ENCODE data around the gene NACC2.

The NACC2 gene

DNA sequence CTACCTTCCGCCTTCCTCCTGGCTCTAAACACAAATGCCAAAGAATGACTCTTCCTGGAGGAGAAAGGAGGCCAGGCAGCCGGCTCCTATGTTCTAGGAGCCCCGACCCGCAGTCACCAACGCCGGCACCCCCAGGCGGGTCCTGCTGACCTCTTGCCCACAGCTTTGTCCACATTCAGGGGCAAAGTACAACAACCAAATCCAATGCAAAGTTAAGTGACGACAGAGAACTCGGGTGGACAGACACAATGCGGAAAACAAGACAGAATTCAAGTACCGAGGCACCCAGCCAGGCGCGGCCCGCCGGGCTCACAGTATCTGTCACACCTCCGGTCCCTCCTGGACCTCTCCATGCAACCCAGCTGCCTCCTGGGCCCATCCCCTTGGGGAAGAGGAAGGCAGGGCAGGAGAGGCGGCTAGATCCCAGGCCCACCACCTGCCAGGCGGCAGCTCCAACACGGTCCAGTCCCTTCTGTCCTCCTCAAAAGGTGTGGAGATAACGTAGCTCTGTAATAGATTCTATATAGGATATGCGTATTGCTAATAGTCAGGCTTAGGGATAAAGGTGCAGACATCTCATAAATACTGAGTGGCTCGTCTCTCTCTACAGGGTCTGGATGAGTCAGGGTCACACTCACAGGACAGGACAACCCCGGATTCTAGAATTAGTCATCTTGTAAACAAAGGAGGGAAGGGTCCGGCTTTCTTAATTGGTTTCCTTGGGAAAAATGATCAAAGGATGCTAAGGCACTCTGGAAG lies 87.0 kb downstream of the NACC2 start:
- no peak for DNase-seq

DNA sequence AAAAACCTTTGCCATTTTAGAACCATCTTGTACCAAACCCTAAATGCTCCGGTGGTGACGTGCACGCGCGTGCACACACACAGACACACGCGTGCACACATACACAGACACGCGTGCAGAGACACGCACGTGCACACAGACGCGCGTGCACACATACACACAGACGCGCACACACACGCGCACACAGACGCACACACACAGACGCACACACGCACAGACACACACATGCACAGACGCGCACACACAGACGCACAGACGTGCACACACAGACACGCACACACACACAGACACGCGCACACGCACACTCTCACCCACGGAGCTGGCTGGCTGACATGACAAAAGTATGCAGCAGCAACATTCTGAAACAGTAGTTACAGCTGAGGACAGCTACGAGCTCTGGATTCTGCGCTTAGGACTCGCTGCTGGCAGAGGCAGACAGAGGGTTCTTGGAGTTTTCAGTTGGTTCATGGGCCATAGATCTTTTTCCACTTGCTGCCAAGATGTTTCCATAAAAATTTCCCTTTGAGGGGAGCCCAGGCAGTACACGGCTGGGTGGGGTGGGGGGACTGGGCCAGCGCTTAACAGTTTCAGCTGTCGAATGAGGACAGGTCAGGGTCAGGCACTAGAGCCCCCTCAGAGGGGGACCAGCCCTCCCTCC lies 87.7 kb downstream of the NACC2 start:
- no peak for DNase-seq

DNA sequence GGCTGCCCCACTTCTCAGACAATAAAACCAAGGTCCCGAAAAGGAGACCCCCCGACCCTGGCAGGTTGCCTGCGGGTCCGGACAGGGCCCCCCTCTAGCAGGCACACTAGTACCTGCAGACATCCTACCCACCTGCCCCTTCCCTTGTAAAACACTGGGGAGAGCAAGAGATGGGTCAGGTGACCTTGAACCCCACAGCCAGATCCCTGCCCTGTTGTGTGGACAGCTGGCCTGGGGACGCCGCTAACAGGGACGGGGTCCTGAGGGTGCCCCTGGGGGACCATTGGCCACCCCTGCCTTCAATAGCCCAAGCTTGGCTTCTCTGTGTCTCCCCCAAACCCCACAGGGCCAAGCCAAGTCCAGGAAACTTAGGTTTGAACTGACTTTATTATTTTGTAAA lies 88.9 kb downstream of the NACC2 start:
- DNase-seq: no peak

DNA sequence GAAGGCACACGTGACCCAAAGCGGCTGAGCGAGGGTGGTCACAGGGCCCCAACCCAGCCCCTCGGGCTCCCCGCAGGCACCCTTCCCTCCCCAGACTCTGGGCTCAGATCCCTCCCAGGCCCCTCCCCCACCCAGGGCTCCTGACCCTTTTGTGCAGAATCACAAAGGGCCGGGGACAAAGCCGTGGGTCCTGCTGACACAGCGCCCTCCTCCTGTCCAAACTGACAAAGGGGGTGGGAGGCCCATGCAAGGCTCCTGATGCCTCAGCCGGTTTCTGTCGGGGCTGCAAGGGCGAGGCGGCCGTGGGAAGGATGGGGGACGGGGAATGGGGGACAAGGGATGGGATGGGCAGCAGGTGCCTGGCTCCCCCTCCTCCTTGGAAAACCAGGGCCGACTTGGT lies 90.4 kb downstream of the NACC2 start:
- no peak for DNase-seq

DNA sequence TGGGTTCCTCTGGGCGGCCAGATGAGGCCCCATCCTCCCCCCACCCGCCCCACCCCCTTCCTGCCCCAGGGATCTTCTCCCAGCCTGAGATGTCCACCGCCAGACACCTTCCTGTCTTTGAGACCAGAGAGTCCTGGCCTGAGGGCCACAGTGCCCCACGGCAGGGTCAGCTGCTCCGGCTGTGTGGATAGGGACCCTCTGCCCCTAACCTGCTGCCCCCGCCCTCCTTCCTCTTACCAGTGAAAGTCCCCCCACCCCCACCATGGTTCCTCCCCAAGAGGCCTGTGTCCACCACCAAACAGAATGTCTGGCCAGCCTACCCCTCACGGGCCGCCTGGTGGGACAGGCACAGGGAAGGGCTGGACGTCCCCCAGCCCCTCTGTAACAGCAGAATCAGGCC lies 90.9 kb downstream of the NACC2 start:
- no peak for DNase-seq

DNA sequence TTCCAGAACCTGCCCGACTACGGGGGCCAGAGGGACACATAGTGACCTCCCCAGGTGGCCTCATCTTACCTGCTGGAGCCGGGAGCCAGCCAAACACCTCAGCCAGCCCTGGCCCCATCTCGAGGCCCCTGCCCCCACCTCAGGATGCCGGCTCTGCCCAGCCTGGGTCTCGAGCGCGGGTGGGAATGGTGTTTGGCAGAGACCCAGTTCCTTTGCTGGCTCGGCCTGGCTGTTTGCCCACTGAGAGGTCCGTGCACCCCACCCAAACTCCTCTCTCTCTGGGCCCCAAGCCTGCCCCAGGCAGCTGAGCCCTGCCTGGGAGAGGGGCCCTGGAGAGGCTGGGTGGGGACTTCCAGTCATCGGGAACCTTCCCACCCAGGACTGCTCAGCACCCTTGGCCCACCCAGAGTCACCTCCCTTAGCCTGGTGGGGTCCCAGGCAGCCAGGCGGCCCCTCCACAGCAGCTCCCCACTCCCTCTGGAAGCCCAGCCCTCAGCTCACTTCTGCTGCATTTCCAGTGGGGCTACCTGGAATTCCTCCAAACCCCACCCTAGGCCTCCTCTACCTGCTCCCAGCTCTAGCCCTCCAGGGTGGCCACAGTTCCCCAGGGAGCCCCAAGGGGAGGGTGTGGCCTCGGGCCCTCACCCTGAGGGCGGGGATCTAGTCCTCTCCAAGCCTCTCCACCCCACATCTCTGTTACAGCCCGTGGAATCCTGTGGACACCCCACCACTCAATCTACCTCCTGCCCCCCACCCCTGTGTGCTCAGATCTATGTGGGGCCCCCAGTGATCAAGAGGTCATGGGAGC lies 91.5 kb downstream of the NACC2 start:
- DNase-seq: no peak

- no peak for DNase-seq
These were observed 92.2 kb downstream of the NACC2 start for GRCh38 chr9:136002881-136003280.

- DNase-seq: no peak
These were observed 92.9 kb downstream of the NACC2 start for GRCh38 chr9:136002215-136002614.

DNA sequence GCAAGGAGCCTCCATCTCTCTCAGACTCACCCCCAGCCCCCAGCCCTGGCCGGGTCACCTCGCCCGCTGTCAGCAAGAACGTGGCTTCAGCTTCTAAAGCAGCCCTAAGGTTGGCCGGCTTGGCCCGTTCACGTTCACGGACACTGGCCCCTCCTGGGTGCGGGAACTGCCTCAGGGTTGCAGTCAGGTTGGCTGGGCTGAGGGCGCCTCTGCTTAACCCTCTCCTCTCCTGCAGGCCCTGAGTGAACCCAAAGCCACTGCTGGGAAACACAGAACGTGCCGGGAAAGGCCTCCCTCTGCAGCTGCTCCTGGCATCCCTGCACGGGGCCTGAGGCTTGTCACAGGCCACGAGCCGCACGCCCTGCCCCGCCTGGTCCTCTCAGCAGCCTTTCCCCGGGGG lies 93.9 kb downstream of the NACC2 start:
- no peak for DNase-seq

GRCh38 chr9:135998410-135999071 lies 96.5 kb downstream of the NACC2 start:
- DNase-seq: no peak

DNA sequence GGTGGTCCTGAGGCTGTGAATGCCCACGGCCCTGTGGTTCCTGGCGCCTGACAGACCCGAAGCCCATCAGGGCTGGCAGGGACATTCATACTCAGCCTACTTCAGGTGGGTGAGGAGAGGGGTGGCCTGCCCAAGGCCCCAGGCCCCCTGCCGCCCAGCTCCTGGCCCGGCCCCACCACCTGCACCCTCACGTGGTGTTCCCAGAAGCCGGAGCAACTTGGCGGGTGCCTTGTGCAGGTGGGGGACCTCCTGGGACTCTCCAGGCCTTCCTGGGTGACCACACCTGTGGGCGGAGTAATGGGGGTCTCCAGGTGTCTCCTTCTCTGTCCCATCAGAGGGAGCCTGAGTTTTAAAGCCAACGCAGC lies 97.1 kb downstream of the NACC2 start:
- no peak for DNase-seq

DNA sequence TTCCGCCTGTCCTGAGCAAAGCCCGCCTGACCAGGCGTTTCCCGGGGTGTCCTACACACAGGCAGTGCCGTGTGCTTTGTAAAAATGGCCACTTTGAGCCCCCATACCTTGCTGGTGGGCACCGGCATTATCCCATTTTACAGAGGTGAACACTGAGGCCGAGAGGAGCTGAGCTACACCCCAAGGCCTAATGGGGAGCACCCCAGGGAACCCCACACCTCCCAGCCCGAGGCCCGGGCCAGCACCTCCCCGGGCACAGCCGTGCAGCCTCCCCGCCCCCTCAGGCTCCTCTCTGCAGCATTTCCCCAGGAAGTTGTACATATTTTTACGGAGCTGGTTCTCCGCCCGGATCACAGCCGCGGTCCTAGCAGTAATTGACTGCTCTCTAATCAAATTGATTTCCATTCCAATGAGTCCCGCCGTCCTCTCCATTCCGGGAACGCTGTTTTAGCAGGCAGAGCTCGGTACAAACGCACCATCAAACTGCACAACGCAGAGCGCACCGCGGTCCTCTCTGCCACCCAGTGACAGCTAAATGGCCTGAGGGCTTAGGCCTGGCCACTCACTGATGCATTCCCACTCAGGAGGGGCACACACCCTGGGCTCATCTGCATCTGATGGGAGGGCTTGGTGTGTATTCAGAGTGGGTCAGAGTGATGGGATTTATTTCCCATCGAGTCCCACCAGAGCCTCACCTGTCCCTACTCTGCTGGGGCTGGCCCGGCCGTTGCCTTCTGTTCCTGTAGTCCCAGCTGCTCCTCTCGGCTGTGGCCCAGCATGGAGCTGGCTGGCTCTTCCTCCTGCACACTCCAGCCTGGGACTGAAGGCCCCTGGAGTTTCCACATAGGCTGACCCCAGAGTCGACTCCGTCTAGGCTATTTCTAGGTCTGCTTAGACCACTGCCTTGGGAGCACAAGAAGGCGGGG lies 97.7 kb downstream of the NACC2 start:
- no peak for DNase-seq

DNA sequence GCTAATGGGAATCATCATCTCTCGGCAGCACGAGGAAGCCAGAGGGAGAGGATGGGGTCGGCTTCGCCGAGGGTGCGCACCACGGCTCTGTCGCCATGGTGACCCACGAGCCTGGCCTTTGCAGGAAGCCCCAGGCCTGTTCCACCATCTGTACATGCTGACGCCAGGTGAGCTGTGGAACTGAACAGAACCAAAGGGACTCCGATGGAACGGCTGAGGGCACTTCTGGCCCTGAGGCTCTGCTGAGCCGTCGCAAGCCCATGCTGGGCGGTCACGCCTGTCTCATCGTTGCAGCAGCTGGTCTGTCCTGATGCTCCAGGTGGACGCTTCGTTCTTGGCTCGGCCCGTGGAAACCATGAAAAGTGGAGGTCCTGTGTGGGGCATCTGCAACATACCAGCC lies 99.3 kb downstream of the NACC2 start:
- no peak for DNase-seq

- no peak for DNase-seq
These were observed 100.4 kb downstream of the NACC2 start for GRCh38 chr9:135994501-135995192.

DNA sequence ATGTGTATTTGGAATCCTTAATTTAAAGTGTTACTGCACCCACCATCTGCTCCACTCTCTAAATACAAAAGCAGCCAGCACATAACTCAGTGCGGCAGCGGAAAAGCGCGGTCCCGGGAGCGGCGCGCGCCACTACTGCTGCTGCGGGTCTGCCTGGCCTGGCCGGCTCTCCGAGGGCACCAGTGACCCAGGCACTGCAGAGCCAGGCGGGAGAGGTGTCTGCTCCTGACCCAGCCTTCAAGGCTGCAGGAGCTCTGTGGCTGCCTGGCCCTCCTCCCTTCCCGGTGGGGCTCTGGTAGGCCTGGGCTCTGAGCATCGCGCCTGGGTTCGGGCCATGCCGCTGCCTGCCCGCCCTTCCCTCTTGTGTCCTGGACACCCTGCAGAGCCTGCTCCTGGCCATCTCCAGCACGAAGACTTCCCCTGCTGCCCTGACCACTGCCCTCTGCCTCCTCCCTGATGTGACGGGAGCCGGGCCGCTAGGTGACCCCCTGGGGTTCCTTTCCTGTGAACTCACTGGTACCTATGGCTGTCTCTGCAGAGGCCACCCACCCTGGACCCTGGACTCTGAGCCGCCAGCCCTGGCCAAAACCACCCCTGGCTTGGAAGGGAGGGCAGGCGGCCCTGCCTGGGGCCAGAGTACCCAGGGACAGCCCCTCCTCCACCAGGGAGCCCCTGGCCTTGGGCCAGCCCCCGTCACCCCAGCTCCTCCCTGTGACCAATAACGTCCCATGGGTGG lies 101.2 kb downstream of the NACC2 start:
- DNase-seq: no peak

DNA sequence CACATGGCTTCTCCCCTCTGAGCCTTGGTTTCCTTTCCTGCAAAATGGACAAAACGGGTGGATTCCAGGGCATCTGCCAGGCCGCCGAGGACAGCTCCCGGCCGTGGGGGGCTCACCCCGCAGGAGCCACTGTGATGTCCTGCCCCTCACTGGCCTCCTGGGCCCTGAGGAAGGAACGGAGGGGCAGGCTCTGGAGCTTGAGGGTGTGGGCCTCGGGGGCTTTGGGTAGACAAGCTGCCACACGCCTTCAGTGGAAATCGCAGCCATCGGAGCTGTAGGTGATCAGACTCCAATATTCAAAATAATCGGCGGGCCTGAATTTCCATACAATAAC lies 101.7 kb downstream of the NACC2 start:
- no peak for DNase-seq

GRCh38 chr9:135992486-135993408 lies 102.3 kb downstream of the NACC2 start:
- peak in 1 of 2 experiments; percentile 30 for DNase-seq

DNA sequence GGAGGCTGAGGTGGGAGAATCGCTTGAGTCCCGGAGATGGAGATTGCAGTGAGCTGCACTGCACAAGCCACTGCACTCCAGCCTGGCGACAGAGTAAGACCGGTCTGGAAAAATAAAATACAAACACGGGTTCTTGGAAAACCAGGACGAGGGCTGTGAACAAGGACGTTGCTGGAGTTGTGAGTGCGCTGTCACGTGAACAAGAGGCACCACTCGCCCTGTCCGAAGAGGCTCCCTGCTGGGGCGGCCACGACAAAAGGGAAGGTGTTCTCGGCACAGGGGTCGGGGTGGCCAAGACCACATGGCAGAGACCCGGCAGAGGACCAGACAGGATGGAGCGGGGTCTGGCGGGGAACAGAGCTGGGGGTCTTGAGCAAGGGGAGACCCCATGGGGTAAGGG lies 103.3 kb downstream of the NACC2 start:
- peak in 1 of 2 experiments; percentile 7 for DNase-seq

DNA sequence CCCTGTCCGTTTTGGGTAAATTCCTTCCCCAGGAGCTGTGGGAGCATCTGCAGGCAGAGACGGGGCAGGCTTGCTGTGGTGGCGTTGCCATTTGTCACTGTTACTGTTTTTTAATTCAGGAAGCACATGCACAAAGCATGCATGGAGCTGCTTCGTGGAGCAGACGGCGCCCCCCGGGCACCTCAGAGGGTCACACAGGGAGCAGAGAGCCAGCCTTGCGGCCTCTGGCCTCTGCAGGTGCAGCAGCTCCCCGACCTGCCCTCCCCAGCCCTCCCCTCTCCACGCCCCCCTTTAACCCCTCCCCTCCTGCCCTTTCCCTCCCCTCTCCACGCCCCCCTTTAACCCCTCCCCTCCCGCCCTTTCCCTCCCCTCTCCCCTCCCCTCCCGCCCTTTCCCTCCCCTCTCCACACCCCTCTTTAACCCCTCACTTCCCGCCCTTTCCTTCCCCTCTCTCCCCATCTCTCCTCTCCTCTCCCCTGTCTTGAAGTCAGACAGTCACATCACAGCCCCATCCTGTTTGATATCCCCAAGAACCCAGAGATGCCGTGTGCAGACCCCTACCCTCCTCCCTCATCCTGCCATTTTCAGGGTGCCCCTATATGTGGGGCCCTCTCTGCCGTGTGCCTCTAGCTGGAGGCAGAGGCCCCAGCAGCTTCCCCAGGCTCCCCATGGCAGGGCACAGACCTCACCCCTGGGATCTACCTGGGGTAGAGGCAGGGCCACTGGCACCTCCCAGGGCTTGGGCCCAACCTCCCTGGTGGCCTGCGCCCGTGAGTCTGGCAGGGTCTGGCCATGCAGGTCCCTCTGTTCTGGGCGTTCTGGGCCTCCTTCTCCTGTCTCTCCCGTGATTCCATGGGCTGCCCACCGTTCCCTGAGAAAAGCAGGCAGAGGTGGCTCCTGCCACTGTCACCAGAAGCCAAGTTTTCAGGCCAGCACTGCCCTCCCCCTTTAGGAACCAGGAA lies 104.3 kb downstream of the NACC2 start:
- peak; percentile 29 to 37 for DNase-seq

Data from NCI-H187 (cell line).